HG02885 (cell line): ENCODE data around the gene KIAA1671.
"Not testable (repeated sequence)": the region's sequence is repeated elsewhere in the genome, so short reads cannot be mapped to it uniquely, and the experiment has no call there.

Source experiments
- ATAC-seq: cut with Tn5 transposase; IDR thresholded peaks from one replicate; pipeline ENCODE4 v1.9.1; 2021; ENCODE audit warnings: mild to moderate bottlenecking; ENCODE audit not compliant: unreplicated experiment, poor library complexity

KIAA1671 gene

DNA sequence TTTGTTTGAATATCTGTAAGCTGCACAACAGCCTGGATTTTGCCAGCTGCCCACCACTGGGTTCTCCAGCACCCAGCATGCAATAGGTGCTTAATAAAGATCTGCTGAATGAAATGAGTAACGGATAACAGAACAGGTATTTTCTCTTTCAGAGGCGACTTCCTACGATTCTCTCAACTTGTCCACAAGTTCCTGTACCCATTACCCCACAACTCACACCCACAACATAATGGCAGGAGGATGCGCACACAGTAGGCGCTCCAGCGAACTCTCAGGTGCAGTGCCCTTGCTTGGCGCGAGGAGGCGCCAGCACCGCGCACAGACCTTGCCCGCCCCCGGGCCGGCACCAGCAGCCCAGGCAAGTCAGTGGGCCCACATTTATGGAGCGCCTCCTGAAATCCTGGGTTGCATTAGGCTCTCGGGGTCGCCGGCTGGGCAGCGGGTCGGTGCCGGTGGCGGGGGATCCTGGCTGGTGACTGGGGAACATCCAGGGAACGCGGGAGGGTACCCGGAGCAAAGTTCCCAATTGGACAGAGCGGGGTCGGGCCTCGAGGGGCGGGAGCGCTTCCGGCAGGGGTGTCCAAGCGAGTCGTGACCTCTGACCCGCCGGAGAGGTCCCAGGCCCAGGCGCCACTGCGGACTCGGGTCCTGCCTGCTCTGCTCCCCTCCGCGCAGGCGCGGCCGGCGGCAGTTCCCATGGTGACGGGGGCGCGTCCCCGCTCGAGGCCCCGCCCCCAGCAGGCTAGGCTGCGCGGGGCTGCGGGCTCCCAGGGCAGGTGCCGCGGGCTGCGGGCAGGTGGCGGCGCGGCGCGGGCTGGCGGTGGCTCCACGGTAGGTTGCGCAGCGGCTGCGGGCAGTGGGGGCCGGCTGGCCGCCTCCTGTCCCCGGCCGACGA lies at the start of gene KIAA1671:
Gene KIAA1671, plus strand, starts transcription at position 775 of the 895 bp plus-strand sequence. CDS start 75,284 bp downstream, outside the sequence.
- peak; percentile 47 for ATAC-seq

DNA sequence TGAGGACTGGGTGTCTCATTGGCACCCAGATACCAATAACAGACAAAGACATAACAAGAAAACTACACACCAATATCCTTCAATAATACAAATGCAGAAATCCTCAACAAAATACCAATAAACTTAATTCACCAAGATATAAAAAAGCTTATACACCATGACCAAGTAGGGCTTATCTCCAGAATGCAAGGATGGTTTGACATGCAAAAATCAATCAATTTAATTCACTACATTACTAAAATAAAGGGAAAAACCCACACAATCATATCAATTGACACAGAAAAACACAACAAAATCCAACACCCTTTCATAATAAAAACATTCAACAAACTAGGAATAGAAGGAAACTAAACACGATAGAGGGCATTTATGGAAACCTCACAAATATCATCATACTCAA lies 46.6 kb upstream of the KIAA1671 start:
- ATAC-seq: no peak

GRCh38 chr22:24907101-24907500 lies 45.4 kb upstream of the KIAA1671 start:
- not testable (repeated sequence) for ATAC-seq

DNA sequence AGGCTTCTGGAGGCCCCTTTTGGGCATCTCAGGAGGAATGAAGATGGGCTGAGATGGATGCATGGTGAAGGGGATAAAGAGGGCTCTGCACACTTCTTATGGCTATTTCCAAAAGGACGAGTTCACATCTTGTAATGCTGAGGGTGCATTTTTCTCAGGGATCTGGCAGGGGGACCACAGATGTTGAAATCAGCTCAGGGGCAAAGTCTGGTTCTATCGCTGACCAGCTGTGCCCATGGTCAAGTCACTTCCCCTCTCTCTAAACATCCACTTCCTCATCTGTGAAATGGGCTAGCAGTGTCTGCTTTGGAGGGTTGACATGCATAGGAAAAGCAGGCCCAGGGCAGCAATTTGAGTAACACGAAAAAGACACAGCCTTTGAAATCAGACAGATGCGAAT lies 32.5 kb upstream of the KIAA1671 start:
- ATAC-seq: no peak

DNA sequence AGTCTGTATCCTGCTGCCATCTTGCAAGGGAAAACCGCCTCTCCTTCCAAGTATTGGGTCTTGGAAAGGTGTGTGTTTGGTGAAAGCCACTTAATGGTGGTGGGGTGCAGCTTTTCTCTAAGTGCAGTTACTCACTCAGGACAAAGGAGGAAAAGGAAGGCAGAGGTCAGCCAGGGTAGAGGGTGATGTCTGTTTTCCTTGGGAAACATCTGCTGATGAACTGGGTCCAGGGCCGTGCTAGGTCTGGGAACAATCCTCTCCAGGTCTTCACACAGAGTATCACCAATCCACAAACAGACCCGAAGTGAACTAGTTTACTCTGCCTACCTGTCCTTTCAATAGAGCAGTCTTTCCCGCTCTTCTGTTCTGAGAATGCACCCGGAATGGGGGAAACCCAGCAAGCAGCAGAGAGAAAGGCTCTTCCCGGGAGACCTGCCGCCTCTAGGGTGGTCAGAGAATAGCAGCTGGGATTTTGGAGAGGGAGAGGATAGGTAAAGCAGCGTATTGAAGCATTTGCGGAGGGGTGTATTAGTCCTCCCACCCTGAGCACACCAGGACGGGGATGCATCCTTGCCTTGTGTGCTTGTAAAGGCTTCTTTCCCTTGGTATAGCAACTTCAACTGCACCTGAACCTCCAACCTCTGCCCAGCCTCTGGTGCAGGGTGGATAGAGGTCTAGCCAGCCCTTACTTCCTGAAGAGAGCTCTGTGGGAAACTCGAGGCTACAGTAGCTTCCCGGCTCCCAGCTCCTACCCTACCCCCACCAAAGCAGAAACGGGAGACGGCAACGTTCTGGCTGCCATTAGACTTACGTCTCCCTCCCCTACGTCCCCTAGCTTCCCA lies 26.7 kb upstream of the KIAA1671 start:
- no peak for ATAC-seq

DNA sequence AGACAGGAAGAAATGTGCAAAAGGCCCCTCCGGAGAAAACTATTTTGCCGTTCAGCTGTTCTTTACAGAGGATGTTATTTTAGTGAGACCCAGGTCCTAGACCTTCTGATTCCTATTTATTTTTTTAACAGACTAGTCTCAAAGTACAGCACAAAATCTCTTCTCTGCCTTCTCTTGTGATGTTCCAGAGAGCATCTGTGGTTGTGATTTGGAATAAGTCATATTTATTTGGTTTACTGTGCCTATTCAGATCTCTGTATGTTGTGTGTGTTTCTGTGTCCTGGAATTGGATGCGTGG lies 26.1 kb upstream of the KIAA1671 start:
- no peak for ATAC-seq

- no peak for ATAC-seq
Observed at GRCh38 chr22:24926849-24927579, 25.5 kb upstream of the KIAA1671 start.

DNA sequence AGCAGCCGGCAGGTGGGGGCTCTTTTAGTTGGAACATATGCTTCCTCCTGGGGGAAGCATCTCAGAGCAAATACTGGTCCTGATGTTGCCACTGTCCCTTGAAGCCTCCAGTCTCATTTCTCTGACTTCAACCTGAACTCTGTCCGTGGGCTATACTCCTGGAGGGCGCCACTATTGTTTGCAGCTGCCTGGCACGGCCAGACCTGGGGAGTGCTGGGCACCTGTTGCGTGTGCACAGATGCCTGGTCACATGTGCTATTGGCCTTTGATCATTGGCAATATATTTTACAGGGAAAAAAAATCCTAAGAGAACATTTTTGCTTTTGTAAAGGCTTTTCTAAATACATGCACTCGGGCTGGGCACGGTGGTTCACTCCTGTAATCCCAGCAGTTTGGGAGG lies 24.2 kb upstream of the KIAA1671 start:
- ATAC-seq: no peak

GRCh38 chr22:24930678-24931077 lies 21.8 kb upstream of the KIAA1671 start:
- ATAC-seq: no peak

DNA sequence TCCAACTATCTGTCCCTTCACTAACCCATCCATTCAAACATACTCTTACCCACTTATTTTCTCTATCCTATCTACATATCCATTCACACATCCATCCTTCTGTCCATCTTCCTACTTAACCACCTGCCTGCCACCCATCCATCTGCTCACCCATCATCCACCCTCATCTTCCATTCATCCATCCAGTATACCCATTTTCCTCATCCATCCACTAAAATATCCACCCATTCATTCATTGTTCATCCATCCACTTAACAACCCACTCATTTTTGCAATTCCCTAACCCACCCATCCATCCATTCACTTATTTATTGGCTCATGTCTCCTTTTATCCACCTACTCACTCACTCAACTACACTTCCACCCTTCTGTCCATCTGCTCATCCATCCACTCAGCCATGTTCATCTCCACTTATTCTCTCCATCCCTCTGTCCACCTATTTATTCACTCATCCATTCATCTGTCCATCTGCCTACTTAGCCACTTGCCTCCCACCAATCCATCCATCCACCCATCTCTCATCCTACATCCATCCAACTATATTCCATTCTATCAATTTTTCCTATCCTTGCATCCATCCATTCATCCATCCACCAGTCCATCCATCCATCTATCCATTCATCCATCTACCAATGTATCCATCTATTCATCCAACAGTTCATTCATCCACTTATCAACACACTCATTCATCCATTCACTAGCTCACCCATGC lies 16.6 kb upstream of the KIAA1671 start:
- no peak for ATAC-seq

GRCh38 chr22:24937114-24937513 lies 15.4 kb upstream of the KIAA1671 start:
- no peak for ATAC-seq

DNA sequence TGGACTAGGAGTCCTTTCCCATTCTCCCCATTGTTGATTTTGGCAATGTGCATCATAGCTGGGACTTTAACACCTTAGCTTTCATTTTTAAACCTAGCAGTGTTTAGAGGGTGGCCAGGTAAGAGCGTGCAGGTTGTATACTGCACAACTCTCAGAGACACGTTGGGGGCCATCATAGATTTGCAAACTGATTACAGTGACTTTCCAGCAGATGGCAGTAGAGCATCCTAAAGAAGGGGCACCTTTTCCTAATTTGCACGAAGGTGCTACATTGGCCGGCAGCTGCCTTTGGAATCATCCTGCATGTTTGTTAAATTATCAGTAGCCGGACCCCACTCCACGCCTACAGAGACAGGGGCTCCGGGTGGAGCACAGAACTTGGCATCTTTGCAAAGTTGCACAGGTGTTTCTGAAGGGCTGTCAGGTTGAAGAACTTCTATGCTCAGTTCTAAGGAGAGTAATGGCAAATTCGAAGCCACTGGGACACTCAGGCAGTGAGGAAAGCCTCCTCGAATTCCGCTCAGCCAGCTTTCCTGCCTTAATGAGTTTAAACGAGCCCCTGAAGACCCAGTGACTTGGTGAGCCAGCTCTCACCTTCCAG lies 13.7 kb upstream of the KIAA1671 start:
- ATAC-seq: no peak

DNA sequence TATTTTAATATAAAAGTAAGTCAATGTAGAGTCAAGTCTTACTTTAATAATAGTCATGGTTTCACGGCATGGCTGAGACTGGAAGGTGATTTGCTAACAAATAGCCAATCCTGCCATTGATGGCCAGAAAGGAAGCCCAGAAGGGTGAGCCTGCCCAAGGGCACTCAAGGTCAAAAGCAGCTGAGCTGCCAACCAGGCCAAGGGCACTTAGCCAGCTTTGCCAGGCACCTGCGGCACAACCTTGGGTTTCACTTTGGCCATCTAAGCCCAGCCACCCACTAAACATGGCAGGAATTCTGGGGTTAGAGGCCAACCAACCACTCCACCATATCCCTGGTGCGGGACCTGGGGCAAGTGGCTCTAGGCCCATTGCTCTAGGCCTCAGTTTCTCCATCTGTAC lies 10.2 kb upstream of the KIAA1671 start:
- no peak for ATAC-seq

GRCh38 chr22:24944217-24944937 lies 8.1 kb upstream of the KIAA1671 start:
- no peak for ATAC-seq

DNA sequence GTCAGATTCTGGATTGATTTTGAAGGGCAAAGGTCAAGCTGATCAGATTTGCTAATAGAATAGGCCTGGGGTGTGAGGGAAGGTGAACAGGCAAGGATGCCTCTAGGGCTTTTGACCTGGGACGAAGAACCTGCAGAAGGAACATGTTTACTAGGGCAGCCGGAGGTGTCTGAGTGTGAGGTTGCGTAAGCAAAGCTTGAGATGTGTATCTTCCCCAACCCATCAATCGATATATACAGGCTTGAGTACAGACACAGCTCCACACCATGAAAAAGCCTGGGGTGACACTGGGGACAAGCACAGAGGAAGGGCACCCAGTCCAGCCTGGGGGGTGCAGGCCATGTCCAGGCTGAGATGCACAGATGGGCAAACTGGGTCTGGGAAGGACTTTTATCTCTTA lies 7.1 kb upstream of the KIAA1671 start:
- no peak for ATAC-seq

GRCh38 chr22:24947383-24947782 lies 5.1 kb upstream of the KIAA1671 start:
- ATAC-seq: no peak

- no peak for ATAC-seq
Observed at GRCh38 chr22:24947881-24948280, 4.6 kb upstream of the KIAA1671 start.

DNA sequence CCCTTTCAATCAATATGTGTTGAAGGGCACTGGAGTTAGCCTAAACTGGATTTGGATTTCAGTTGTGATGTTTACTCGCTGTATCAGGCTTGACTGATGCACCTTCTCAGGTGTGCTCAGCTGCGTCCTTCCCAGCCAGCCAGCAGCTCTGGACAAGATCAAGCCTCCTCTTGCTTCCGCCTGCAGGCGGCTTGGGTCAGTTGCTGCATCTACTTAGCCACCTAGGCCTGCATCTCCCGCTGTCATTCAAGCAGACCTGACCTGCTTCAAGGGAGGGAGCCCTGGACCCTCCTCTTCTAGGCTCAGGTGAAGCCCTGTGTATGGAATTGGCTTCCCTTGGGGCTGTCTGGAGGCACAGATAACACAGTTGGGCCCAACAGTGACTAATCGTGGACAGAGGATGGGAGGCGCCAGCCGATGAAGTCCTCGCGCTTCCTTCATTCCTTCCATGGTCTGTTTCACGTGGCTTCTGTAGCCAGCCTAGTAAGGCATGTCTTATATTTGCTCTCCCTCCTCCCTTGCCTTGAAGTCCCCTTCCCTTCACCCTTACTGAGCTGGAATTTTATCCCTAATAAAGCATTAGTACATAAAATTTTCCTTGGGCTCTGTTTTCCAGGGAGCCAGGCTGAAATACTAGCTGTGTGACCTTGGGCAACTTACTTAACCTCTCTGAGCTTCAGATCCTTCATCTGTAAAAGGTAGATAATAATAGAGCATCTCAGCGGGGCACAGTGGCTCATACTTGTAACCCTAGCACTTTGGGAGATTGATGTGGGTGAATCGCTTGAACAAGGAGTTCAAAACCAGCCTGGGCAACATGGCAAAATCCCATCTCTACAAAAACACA lies 3.9 kb upstream of the KIAA1671 start:
- no peak for ATAC-seq
